ENCODE data around the gene VWF.

Gene VWF

GRCh38 chr12:6032726-6033125 lies 91.7 kb downstream of the VWF start:
- no peak overlapping the region for H3K9ac ChIP-seq (ENCODE audit: low read length)
- H3K27me3 ChIP-seq (replicated peaks; ENCODE audit: insufficient read depth, low read length), result no peaks in the 10 kb centered on the region
- H2AFZ ChIP-seq (ENCODE audit: low read length), result no peak overlapping the region
- no peak overlapping the region for H3K4me2 ChIP-seq (ENCODE audit: low read depth, low read length)
- H4K20me1 ChIP-seq (ENCODE audit: insufficient read depth, low read length), result no peaks in the 10 kb centered on the region
- no peaks in the 10 kb centered on the region for H3K36me3 ChIP-seq (replicated peaks; ENCODE audit: insufficient read depth, low read length)
- H3K4me3 ChIP-seq (ENCODE audit: low read length), result no peak overlapping the region
- H3K27ac ChIP-seq (ENCODE audit: low read length), result no peak overlapping the region
- no peaks in the 10 kb centered on the region for H3K79me2 ChIP-seq (ENCODE audit: low read length)
- no peaks in the 10 kb centered on the region for H3K4me1 ChIP-seq (ENCODE audit: low read length)
- no peak for DNase-seq
- no peaks in the 10 kb centered on the region for H3K9me2 ChIP-seq (replicated peaks; ENCODE audit: insufficient read depth, low read length)
- TF ChIP-seq CTCF (IDR thresholded peaks at IDR 0.05; ENCODE audit: low read length), result no peak
- TF ChIP-seq EZH2phosphoT487 (IDR thresholded peaks at IDR 0.05; ENCODE audit: low read length), result no peak
- TF ChIP-seq EZH2 (optimal IDR thresholded peaks at IDR 0.05; ENCODE audit: low read depth, low read length), result no peak
- no peaks in the 10 kb centered on the region for H3F3A ChIP-seq (ENCODE audit: insufficient read depth, low read length)
- H3K9me3 ChIP-seq (replicated peaks; ENCODE audit: insufficient read depth, low read length), result no peaks in the 10 kb centered on the region

GRCh38 chr12:6031001-6031400 lies 93.5 kb downstream of the VWF start:
- no peaks in the 10 kb centered on the region for H3K4me1 ChIP-seq (ENCODE audit: low read length)
- no peak for TF ChIP-seq EZH2phosphoT487 (IDR thresholded peaks at IDR 0.05; ENCODE audit: low read length)
- TF ChIP-seq CTCF (IDR thresholded peaks at IDR 0.05; ENCODE audit: low read length), result no peak
- TF ChIP-seq EZH2 (optimal IDR thresholded peaks at IDR 0.05; ENCODE audit: low read depth, low read length), result no peak
- H4K20me1 ChIP-seq (ENCODE audit: insufficient read depth, low read length), result no peaks in the 10 kb centered on the region
- H3K4me2 ChIP-seq (ENCODE audit: low read depth, low read length), result no peak overlapping the region
- H3F3A ChIP-seq (ENCODE audit: insufficient read depth, low read length), result no peaks in the 10 kb centered on the region
- no peaks in the 10 kb centered on the region for H3K27me3 ChIP-seq (replicated peaks; ENCODE audit: insufficient read depth, low read length)
- H3K27ac ChIP-seq (ENCODE audit: low read length), result no peak overlapping the region
- H3K9ac ChIP-seq (ENCODE audit: low read length), result no peak overlapping the region
- DNase-seq, result no peak
- H3K4me3 ChIP-seq (ENCODE audit: low read length), result no peak overlapping the region
- no peaks in the 10 kb centered on the region for H3K9me3 ChIP-seq (replicated peaks; ENCODE audit: insufficient read depth, low read length)
- no peaks in the 10 kb centered on the region for H3K79me2 ChIP-seq (ENCODE audit: low read length)
- H2AFZ ChIP-seq (ENCODE audit: low read length), result no peak overlapping the region
- H3K36me3 ChIP-seq (replicated peaks; ENCODE audit: insufficient read depth, low read length), result no peaks in the 10 kb centered on the region
- H3K9me2 ChIP-seq (replicated peaks; ENCODE audit: insufficient read depth, low read length), result no peaks in the 10 kb centered on the region

- H3K4me2 ChIP-seq (ENCODE audit: low read depth, low read length), result no peak overlapping the region
- H2AFZ ChIP-seq (ENCODE audit: low read length), result no peak overlapping the region
- no peaks in the 10 kb centered on the region for H3K79me2 ChIP-seq (ENCODE audit: low read length)
- H3K9me2 ChIP-seq (replicated peaks; ENCODE audit: insufficient read depth, low read length), result no peaks in the 10 kb centered on the region
- no peaks in the 10 kb centered on the region for H3K9me3 ChIP-seq (replicated peaks; ENCODE audit: insufficient read depth, low read length)
- H4K20me1 ChIP-seq (ENCODE audit: insufficient read depth, low read length), result no peaks in the 10 kb centered on the region
- H3K4me3 ChIP-seq (ENCODE audit: low read length), result no peak overlapping the region
- H3K36me3 ChIP-seq (replicated peaks; ENCODE audit: insufficient read depth, low read length), result no peaks in the 10 kb centered on the region
- H3K27ac ChIP-seq (ENCODE audit: low read length), result no peak overlapping the region
- H3K4me1 ChIP-seq (ENCODE audit: low read length), result no peaks in the 10 kb centered on the region
- H3K27me3 ChIP-seq (replicated peaks; ENCODE audit: insufficient read depth, low read length), result no peaks in the 10 kb centered on the region
- TF ChIP-seq EZH2phosphoT487 (IDR thresholded peaks at IDR 0.05; ENCODE audit: low read length), result no peak
- TF ChIP-seq EZH2 (optimal IDR thresholded peaks at IDR 0.05; ENCODE audit: low read depth, low read length), result no peak
- no peak for TF ChIP-seq CTCF (IDR thresholded peaks at IDR 0.05; ENCODE audit: low read length)
- no peak for DNase-seq
- H3F3A ChIP-seq (ENCODE audit: insufficient read depth, low read length), result no peaks in the 10 kb centered on the region
- no peak overlapping the region for H3K9ac ChIP-seq (ENCODE audit: low read length)
These were observed 94.4 kb downstream of the VWF start for GRCh38 chr12:6030081-6030480.

Data from MM.1S (cell line).